ENCODE data around the gene ANKS1A.

The ANKS1A gene

GRCh38 chr6:35081426-35081851, 192.4 kb downstream of the ANKS1A start:
- DNase-seq (ENCODE audit: low read depth in 2 of 3, low spot score in 1 of 3) = no peak

- no peak for DNase-seq (ENCODE audit: low read depth in 2 of 3, low spot score in 1 of 3)
These were observed 193.1 kb downstream of the ANKS1A start for GRCh38 chr6:35082046-35082732.

- no peak for DNase-seq (ENCODE audit: low read depth in 2 of 3, low spot score in 1 of 3)
These were observed 193.8 kb downstream of the ANKS1A start for GRCh38 chr6:35082733-35083403.

GRCh38 chr6:35083507-35083906, 194.5 kb downstream of the ANKS1A start:
- no peak for DNase-seq (ENCODE audit: low read depth in 2 of 3, low spot score in 1 of 3)

GRCh38 chr6:35084041-35084491, 195.0 kb downstream of the ANKS1A start:
- DNase-seq (ENCODE audit: low read depth in 2 of 3, low spot score in 1 of 3) = no peak

GRCh38 chr6:35084511-35085203, 195.6 kb downstream of the ANKS1A start:
- DNase-seq (ENCODE audit: low read depth in 2 of 3, low spot score in 1 of 3) = no peak

GRCh38 chr6:35085359-35086281, 196.6 kb downstream of the ANKS1A start:
- DNase-seq (ENCODE audit: low read depth in 2 of 3, low spot score in 1 of 3) = no peak

- no peak for DNase-seq (ENCODE audit: low read depth in 2 of 3, low spot score in 1 of 3)
These were observed 197.2 kb downstream of the ANKS1A start for GRCh38 chr6:35086282-35086632.

GRCh38 chr6:35086636-35087360, 197.7 kb downstream of the ANKS1A start:
- no peak for DNase-seq (ENCODE audit: low read depth in 2 of 3, low spot score in 1 of 3)

- DNase-seq (ENCODE audit: low read depth in 2 of 3, low spot score in 1 of 3) = no peak
These were observed 198.6 kb downstream of the ANKS1A start for GRCh38 chr6:35087361-35088280.

GRCh38 chr6:35088281-35089215, 199.5 kb downstream of the ANKS1A start:
- DNase-seq (ENCODE audit: low read depth in 2 of 3, low spot score in 1 of 3) = no peak

- DNase-seq (ENCODE audit: low read depth in 2 of 3, low spot score in 1 of 3) = no peak
These were observed 200.3 kb downstream of the ANKS1A start for GRCh38 chr6:35089216-35089934.

GRCh38 chr6:35089935-35090505, 201.0 kb downstream of the ANKS1A start:
- DNase-seq (ENCODE audit: low read depth in 2 of 3, low spot score in 1 of 3) = no peak

- no peak for DNase-seq (ENCODE audit: low read depth in 2 of 3, low spot score in 1 of 3)
These were observed 201.7 kb downstream of the ANKS1A start for GRCh38 chr6:35090734-35091133.

GRCh38 chr6:35091346-35092083, 202.5 kb downstream of the ANKS1A start:
- no peak for DNase-seq (ENCODE audit: low read depth in 2 of 3, low spot score in 1 of 3)

- DNase-seq (ENCODE audit: low read depth in 2 of 3, low spot score in 1 of 3) = no peak
These were observed 203.5 kb downstream of the ANKS1A start for GRCh38 chr6:35092362-35093117.
